A673 (cell line): ENCODE data around the gene EWSR1. TPM values are rescaled to one million over a fixed set of nuclear protein-coding genes. Genes with fewer than 3 reads are reported as not detected.
"Not testable (repeated sequence)": the region's sequence is repeated elsewhere in the genome, so short reads cannot be mapped to it uniquely, and the experiment has no call there.

Source experiments
- BruUV-seq: library from RNA; stranded (reverse); fragments of 400-500 nt; replicated peaks from 2 replicates; lab custom pipeline; 2021; lab: Mats Ljungman, UMichigan
- CTCF ChIA-PET: fragments of 300-600 bp; sonication (Branson Sonifier 250); formaldehyde crosslinking; loops from one replicate; lab custom pipeline; 2022; ENCODE audit warnings: antibody characterized with exemption; lab: Charles Lee
- POLR2A ChIA-PET: fragments of 300-600 bp; sonication (Branson Sonifier 250); formaldehyde crosslinking; loops from one replicate; lab custom pipeline; 2022; ENCODE audit warnings: antibody characterized with exemption; ENCODE audit not compliant: low non-redundant PET; lab: Charles Lee
- DNase-seq: peaks from one replicate; pipeline ENCODE4 v3.0.0-alpha.2; 2015; ENCODE audit warnings: low spot score
- H3K27ac ChIP-seq: fragments of 200-600 bp; sonication (generic); 2 replicates; pipeline ENCODE4 v1.5.1; 2016; ENCODE audit warnings: mixed run types, low read depth, mild to moderate bottlenecking, mixed read lengths, antibody characterized with exemption, low read length; ENCODE audit not compliant: poor library complexity, severe bottlenecking
- H3K27me3 ChIP-seq: fragments of 200-600 bp; sonication (generic); replicated peaks from 2 replicates; pipeline ENCODE4 v1.6.1; 2017; ENCODE audit warnings: mixed run types, low read depth, mild to moderate bottlenecking, mixed read lengths, antibody characterized with exemption, low read length; ENCODE audit not compliant: insufficient read depth, poor library complexity
- H3K36me3 ChIP-seq: fragments of 200-600 bp; sonication (generic); 2 replicates; pipeline ENCODE4 v1.6.1; 2016; ENCODE audit warnings: mixed run types, mild to moderate bottlenecking, mixed read lengths, antibody characterized with exemption, low read length; ENCODE audit not compliant: insufficient read depth, poor library complexity, severe bottlenecking
- H3K4me1 ChIP-seq: fragments of 200-600 bp; sonication (generic); 2 replicates; pipeline ENCODE4 v1.6.1; 2017; ENCODE audit warnings: mixed run types, mild to moderate bottlenecking, mixed read lengths, antibody characterized with exemption, low read length; ENCODE audit not compliant: insufficient read depth, poor library complexity, severe bottlenecking
- H3K4me3 ChIP-seq: fragments of 200-600 bp; sonication (generic); 2 replicates; pipeline ENCODE4 v1.5.1; 2016; ENCODE audit warnings: low read depth, mixed run types, mild to moderate bottlenecking, mixed read lengths, low read length; ENCODE audit not compliant: poor library complexity, severe bottlenecking
- H3K9me3 ChIP-seq: fragments of 200-600 bp; sonication (generic); 2 replicates; pipeline ENCODE4 v1.6.1; 2016; ENCODE audit warnings: mixed run types, low read depth, mild to moderate bottlenecking, mixed read lengths, antibody characterized with exemption, low read length; ENCODE audit not compliant: poor library complexity, severe bottlenecking
- EZH2 ChIP-seq: fragments of 200-600 bp; sonication (generic); IDR thresholded peaks from 2 replicates; pipeline ENCODE4 v1.6.1; 2017; ENCODE audit warnings: borderline replicate concordance, low read depth, mild to moderate bottlenecking, mixed read lengths, antibody characterized with exemption, low read length; ENCODE audit not compliant: poor library complexity, severe bottlenecking
- intact Hi-C: fragments of 100-400 bp; cut with micrococcal nuclease; formaldehyde crosslinking; loops from one replicate; pipeline ENCODE4 v1.10.0; 2022; ENCODE audit not compliant: unreplicated experiment
- total RNA-seq: library from RNA; stranded (reverse); gene quantifications from 2 replicates; pipeline ENCODE4 v1.2.3, GENCODE V29; 2021
- TF ChIP-seq, protein P1 (sequence below): fragments of 300-800, 200-600 bp; sonication (generic); conservative IDR thresholded peaks from 2 replicates; pipeline ENCODE4 v1.5.1; 2017; ENCODE audit warnings: low read depth, mild to moderate bottlenecking, antibody characterized with exemption, low read length, moderate library complexity, mixed read lengths

Gene EWSR1
- total RNA-seq, 1 experiment from 2014 or later, result 358 TPM

DNA sequence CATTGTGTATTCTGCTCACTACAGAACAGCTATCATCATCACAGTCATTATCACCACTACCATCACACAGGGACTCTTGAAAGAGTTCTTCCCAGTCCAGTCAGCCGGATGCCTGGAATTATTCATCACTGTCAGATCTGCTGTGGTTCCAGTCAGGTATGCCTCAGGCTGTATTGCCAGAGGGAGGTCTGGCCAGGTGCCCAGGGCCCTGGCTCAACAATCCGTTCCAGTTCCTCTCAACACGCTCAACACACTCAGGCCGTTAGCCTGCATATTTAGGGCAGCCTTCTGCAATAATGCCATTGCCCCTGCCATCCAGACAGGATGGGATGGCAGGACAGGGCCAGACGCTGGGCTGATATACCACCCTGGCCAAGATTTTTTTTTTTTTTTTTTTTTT lies 76.1 kb downstream of the EWSR1 start:
- ChIA-PET CTCF (interaction anchor here (0.6 kb wide), 1 partner anchor 13 kb away, joined by 5 read pairs; no protein-coding TSS in a partner anchor), POLR2A (no interaction called here)
- no TSS peak for BruUV-seq
- Histone ChIP-seq H3K4me1 (no peaks in the 10 kb centered on the region), H3K9me3 (no peaks in the 10 kb centered on the region), H3K27ac (no peak overlapping the region), H3K36me3 (peaks cover 20% of the 10 kb centered on the region), H3K27me3 (no peaks in the 10 kb centered on the region), H3K4me3 (no peak overlapping the region)
- DNase-seq, result peak; percentile 39
- intact Hi-C loops, result no loop called here
- TF ChIP-seq, protein P1, sequence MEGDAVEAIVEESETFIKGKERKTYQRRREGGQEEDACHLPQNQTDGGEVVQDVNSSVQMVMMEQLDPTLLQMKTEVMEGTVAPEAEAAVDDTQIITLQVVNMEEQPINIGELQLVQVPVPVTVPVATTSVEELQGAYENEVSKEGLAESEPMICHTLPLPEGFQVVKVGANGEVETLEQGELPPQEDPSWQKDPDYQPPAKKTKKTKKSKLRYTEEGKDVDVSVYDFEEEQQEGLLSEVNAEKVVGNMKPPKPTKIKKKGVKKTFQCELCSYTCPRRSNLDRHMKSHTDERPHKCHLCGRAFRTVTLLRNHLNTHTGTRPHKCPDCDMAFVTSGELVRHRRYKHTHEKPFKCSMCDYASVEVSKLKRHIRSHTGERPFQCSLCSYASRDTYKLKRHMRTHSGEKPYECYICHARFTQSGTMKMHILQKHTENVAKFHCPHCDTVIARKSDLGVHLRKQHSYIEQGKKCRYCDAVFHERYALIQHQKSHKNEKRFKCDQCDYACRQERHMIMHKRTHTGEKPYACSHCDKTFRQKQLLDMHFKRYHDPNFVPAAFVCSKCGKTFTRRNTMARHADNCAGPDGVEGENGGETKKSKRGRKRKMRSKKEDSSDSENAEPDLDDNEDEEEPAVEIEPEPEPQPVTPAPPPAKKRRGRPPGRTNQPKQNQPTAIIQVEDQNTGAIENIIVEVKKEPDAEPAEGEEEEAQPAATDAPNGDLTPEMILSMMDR, result no peak
- TF ChIP-seq EZH2, result no peak

GRCh38 chr22:29344889-29345288 lies 76.8 kb downstream of the EWSR1 start:
- BruUV-seq, intact Hi-C loops, DNase-seq, H3K4me1 ChIP-seq, H3K27ac ChIP-seq, POLR2A ChIA-PET, H3K4me3 ChIP-seq, H3K9me3 ChIP-seq, H3K27me3 ChIP-seq: not testable (repeated sequence)
- peaks cover 20% of the 10 kb centered on the region for H3K36me3 ChIP-seq
- CTCF ChIA-PET, result interaction anchor here (0.6 kb wide), 1 partner anchor 12 kb away, joined by 5 read pairs; no protein-coding TSS in a partner anchor

DNA sequence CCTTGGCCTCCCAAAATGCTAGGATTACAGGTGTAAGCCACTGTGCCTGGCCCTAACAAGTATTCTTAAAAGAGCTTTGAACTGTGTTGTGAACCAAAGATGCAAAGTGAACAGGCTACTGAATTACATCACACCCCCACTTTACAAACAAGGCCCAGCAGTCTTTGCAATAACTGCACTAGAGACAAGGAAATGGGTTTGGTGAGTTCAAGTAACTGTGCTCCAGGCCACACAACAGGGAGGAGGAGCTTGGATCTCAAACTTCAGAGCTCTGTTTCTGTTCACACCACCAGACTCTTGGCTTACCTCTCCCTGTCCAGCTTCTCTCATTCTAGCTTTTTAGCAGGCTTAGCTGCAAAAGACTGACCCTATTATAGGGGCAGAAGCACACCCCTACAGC lies 77.9 kb downstream of the EWSR1 start:
- peaks cover 10% of the 10 kb centered on the region for H3K36me3 ChIP-seq
- ChIA-PET POLR2A (no interaction called here), CTCF (no interaction called here)
- H3K4me1 ChIP-seq, result no peaks in the 10 kb centered on the region
- no peak for TF ChIP-seq EZH2
- TF ChIP-seq, protein P1, result no peak
- H3K4me3 ChIP-seq, result no peak overlapping the region
- intact Hi-C loops, result no loop called here
- H3K27me3 ChIP-seq, result no peaks in the 10 kb centered on the region
- no peak for DNase-seq
- no TSS peak for BruUV-seq
- H3K27ac ChIP-seq, result no peak overlapping the region
- H3K9me3 ChIP-seq, result no peaks in the 10 kb centered on the region

DNA sequence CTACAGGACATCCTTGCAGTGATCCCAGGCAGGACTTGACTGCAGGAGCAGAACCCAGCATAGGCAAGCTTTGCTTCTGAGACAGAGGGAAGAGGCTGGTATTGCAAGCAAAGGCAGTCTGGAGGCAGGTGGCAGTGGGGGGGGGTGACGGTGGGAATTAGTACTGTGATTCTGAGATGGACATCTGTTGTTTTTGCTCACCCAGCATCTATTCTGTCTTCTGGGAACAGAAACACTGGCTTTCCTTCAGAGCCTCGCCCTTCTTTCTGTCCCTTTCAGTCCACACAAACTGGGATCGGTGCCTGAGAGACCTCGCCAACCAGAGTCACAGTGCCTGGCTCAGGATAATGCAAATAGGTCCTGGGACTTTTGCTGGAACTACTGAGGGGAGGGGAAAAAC lies 78.6 kb downstream of the EWSR1 start:
- intact Hi-C loops, result no loop called here
- ChIA-PET POLR2A (no interaction called here), CTCF (no interaction called here)
- TF ChIP-seq, protein P1, result no peak
- TF ChIP-seq EZH2, result no peak
- no peak overlapping the region for H3K27ac ChIP-seq
- no peaks in the 10 kb centered on the region for H3K4me1 ChIP-seq
- H3K36me3 ChIP-seq, result peaks cover 5% of the 10 kb centered on the region
- H3K4me3 ChIP-seq, result no peak overlapping the region
- DNase-seq, result no peak
- H3K9me3 ChIP-seq, result no peaks in the 10 kb centered on the region
- no TSS peak for BruUV-seq
- no peaks in the 10 kb centered on the region for H3K27me3 ChIP-seq
